DND-41 (cell line): ENCODE data around the gene MACF1.

Experiments used
- CTCF ChIP-seq: IDR thresholded peaks from 2 replicates; pipeline ENCODE4 v1.5.1; 2012; ENCODE audit warnings: borderline replicate concordance, low read length, moderate library complexity, mild to moderate bottlenecking; ENCODE audit not compliant: poor library complexity, severe bottlenecking; ENCODE audit errors: extremely low read depth
- EZH2 ChIP-seq: IDR thresholded peaks from 3 replicates; pipeline ENCODE4 v1.6.1; 2012; ENCODE audit warnings: borderline replicate concordance, low read depth, mild to moderate bottlenecking, moderate library complexity, low read length, inconsistent platforms; ENCODE audit not compliant: severe bottlenecking

GRCh38 chr1:39214998-39215873 is 10.7 kb downstream of the MACF1 start:
- TF ChIP-seq CTCF (no peak), EZH2 (no peak)
